Stimulated activated CD8-positive, alpha-beta memory T cell treated with anti-CD3 and anti-CD28 coated beads, Interleukin-7, amount 100 ng/mL, for 1 hour (primary cell): ENCODE data around the gene SENP5.
A peak's percentile ranks its signal among the peaks of the same experiment; 100 is the strongest.

ENCODE experiments used
- DNase-seq, 2 donors: peaks; one replicate each; pipeline ENCODE4 v3.0.0-alpha.2; 2020; ENCODE audit warnings: low read depth in 2 of 2

Gene SENP5

DNA sequence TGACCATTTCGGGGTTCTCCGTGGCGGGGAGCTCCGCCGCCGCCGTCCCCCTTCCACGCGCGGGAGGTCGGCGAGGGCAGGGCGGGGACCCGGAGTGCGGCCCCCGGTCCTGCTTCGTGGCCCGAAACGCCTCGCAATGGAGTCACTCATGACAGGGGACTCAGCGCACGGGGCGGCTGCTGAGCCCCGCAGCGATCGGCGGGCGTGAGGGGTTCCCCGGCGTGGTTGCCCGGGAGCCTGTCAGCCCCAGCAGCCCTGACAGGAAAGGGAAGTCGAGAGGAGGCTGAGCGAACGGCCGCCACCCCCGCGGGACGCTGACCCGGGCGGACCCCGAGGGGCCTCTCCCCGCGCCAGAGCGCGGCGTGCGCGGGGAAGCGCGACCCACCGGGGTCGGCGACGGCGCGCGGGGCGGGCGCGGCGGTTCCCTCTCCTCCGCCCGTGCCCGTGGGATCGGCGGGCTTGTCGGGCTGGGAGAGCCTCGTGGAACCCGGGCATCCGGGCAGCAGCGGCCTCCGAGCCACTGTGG, 101.5 kb downstream of the SENP5 start:
- DNase-seq: peak in 1 of 2 donors; percentile 12

DNA sequence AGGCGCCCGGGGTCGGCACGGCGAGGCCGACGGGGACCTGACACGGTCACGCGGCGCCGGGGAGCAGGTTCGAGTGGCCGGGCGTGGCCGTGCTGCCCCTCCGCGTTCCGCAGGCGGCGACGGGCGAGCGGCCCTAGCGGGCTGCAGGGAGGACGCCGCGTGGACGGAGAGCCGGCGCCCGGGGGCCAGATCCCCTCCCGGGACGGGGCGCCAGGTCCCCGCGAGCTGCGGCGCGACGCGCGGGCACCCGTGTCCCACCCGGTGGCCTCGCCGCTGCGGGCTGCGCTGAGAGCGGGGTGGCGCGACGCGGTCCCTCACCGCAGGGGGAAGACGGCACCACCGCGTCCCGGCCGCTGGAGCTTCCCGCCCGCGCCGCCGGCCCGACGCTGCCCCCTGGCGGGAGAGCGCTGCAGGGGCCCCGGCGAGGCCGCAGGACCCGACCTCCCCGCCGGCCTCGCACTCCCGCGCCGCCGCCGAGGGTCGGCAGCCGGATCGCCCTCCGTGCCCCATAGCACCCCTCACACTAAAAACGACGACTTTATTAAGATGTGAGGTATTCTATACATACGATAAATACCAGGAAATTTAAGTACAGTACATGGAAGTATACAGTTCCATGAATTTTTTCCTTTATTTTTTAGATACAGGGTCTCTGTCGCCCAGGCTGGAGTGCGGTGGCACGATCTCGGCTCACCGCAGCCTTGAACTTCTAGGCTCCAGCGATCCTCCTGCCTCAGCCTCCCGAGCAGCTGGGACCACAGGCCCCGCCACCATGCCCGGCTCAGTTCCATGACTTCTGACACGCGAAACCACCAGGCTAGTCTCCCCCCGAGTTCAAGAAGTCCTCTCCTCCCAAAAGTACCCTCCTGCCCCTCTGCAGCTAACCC, 102.2 kb downstream of the SENP5 start:
- peak; percentile 31 to 32 for DNase-seq

DNA sequence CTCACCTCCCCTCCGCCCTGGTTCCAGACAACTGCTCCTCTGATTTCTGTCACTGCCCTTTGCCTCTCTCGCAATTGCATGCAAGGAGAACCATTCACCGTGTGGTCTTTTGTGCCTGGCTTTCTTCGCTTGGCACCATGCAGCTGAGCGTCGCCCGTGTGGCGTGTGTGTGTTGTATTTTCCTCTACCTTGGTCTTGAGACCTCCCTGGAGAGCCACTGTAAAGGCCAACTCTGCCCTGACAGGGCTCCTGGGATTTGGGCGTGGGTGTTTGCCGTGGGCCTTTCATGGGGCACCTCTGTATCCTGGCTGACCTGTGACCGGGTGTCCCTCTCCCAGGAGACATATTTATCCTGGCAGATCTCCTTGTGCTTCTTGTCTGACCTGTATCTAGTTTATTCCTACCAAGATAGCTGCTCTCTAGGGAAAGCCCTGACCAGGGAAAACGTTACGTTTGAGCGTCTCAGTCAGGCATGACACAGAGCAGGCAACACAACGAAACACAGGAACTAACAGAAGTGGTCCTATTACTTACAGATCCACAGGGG, 102.9 kb downstream of the SENP5 start:
- DNase-seq: no peak

DNA sequence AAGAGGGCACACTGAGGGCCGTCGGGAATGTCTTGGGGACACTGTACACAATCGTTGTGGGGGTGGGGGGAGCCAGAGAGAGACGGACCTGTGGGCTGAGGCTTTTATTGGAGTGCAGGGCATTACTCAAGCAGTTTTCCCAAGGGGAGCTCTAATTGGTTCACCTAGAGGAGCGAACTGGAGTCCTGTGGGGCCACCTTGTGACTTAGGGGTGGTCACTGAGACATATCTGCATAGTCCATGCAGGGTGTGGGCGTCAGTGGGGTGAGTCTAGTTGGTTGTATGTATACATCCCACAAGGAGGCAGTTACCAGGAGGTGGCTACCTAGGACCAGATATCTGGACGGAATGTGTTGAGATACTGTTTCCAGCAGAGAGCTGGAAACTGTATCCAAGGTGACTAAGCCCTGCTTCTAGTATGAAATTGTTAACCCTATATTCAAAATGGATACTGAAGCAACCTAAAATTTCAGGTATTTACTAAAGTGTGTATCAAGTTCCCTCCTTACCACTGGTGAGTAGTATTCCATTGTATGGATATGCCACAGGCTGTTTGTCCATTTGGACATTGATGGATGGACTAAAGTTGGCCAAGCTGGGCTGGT, 103.5 kb downstream of the SENP5 start:
- no peak for DNase-seq

DNA sequence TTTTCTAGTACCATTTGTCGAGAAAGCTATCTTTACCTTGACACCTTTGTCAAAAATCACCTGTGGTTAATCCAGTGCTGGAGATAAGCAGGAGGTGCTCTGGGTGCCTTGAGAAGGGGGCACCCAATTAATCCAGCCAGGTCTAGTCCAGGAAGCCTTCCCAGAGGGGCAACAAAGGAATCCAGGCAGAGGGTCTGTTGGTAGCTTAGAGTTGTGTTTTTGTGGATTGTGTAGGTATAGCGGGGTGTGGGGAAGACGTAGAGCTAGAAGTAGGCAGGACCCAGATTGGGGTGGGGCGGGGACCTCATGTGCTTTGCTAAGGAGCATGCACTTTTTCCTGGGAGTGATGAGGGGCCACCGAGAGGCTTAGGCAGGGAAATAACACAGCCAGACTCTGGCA, 106.9 kb downstream of the SENP5 start:
- no peak for DNase-seq

DNA sequence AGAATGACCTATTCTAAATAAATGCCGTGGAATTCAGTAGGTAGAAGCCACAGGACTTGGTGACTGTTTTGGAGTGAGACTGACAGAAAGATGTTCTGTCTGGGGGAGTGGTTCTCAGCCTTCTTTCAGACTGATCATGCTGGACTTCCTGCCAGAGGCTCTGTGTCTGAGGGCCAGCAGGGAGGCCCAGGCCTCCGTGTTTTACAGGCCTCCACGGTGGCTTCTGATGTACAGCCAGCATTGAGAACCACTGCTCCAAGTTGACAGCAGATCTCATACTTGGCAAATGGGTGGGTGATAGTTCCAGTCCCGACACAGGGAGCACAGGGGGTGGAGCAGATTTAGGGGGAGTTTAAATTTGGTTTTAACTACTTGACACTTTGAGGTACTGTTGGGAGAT, 107.6 kb downstream of the SENP5 start:
- no peak for DNase-seq

DNA sequence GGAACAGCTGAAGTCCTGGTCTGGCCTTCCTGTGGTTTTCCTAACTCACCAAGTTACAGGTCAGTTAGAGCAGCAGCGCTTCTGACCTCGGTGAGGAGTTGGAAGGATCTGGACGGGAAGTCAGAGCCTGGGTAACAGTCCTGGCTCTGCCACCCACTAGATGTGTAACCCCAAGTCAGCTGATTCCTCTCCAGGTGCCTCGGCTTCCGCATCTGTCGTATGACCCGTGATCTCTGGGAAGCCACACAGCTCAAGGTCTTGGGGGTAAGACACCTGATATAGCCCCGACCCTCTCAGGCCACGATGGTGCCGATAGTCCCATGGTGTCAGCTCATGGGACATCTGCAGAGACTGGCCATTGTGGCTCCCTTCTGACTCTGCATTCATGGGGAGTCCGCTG, 109.2 kb downstream of the SENP5 start:
- DNase-seq: no peak

DNA sequence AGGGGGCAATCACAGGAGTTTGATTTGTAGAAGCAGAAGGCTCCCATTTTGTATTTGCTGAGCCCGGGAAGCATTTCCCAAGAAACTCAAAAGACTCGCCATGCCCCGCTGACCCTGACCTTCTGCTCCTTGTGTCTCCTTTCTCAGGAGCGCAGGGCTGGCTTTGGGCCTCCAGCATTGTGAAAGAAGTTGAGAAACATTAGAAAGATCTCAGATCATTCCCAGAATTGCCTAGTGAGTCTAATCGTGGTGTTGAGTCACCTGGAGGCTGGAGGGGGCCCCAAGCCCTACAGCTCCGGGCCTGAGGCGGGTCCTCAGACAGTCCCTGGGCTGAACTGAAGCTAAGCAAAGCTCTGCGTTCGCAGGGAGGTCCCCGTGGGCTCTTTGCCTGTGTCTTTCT, 111.8 kb downstream of the SENP5 start:
- no peak for DNase-seq

DNA sequence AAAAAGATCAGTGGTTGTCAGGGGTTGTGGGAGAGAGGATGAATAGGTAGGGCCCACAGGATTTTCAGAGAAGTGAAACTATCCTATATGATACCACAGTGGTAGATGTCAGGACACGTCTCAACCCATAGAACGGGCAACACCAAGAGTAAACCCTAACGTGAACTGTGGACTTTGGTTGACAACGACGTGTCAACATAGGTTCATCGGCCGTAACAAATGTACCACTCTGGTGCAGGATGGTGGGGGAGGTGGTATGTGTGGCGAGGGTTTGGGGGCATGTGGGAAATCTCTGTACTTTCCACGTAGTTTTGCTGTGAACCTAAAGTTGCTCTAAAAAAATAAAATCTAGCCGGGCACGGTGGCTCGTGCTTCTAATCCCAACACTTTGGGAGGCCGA, 113.9 kb downstream of the SENP5 start:
- no peak for DNase-seq

DNA sequence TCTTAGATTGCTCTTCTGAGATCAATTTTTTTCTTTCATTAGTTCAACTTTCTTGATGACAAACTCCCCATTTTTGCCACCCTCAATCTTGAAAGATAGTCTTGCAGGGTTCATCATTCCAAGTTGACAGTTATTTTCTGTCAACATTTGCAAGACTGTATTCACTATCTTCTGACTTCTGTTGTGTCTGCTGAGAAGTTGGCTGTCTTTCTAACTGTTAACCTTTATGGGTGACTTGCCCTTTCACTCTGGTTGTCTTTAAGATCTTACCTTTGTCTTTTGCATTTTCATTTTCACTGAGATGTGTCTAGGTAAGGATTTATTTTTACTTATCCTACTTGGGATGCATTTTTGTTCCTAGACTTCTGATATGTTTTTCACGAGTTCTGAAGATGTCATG, 115.5 kb downstream of the SENP5 start:
- DNase-seq: no peak
